Skeletal muscle tissue (tissue), 4 donors: ENCODE data around the gene MGME1. TPM values are rescaled to one million over a fixed set of nuclear protein-coding genes. Genes with fewer than 3 reads are reported as not detected.
A peak's percentile ranks its signal among the peaks of the same experiment; 100 is the strongest.

Source experiments
- H3K27ac ChIP-seq: one replicate; pipeline ENCODE4 v1.7.0; 2013; ENCODE audit warnings: mild to moderate bottlenecking, low read depth, low read length, inconsistent platforms
- H3K27me3 ChIP-seq, 3 donors: one replicate each; pipeline ENCODE4 v1.7.0; 2013; ENCODE audit warnings: low read length in 3 of 3; ENCODE audit not compliant: control insufficient read depth in 3 of 3, insufficient read depth in 3 of 3
- H3K36me3 ChIP-seq, 3 donors: one replicate each; pipeline ENCODE4 v1.7.0; 2013; ENCODE audit warnings: low read length in 3 of 3; ENCODE audit not compliant: control insufficient read depth in 3 of 3, insufficient read depth in 3 of 3
- H3K4me1 ChIP-seq, 3 donors: one replicate each; pipeline ENCODE4 v1.7.0; 2013; ENCODE audit warnings: low read length in 3 of 3, mild to moderate bottlenecking in 3 of 3; ENCODE audit not compliant: control insufficient read depth in 3 of 3, insufficient read depth in 3 of 3
- H3K4me3 ChIP-seq, 3 donors: one replicate each; pipeline ENCODE4 v1.7.0; 2013; ENCODE audit warnings: low read length in 3 of 3
- H3K9ac ChIP-seq, 3 donors: one replicate each; pipeline ENCODE4 v1.7.0; 2013; ENCODE audit warnings: low read length in 3 of 3, mild to moderate bottlenecking in 3 of 3, moderate library complexity in 2 of 3, low read depth in 1 of 3
- H3K9me3 ChIP-seq, 3 donors: one replicate each; pipeline ENCODE4 v1.7.0; 2013; ENCODE audit warnings: low read length in 3 of 3; ENCODE audit not compliant: control insufficient read depth in 3 of 3
- total RNA-seq: library from RNA; depleted of rRNA; stranded (reverse); fragments of >200 nt; gene quantifications from one replicate; pipeline ENCODE4 v1.2.3, GENCODE V29; 2014
- donor health status: Osteomylitis.

MGME1 gene
- total RNA-seq, 1 donor from 2014 or later, result 6.8 TPM

- H3K4me1 ChIP-seq, result no peaks in the 10 kb centered on the region
- H3K9me3 ChIP-seq, result no peaks in the 10 kb centered on the region
- H3K27ac ChIP-seq, result no peak overlapping the region
- H3K36me3 ChIP-seq, result peaks cover 45 to 92% (median 81%) of the 10 kb centered on the region in 3 donors
- H3K9ac ChIP-seq, result no peak overlapping the region
- H3K27me3 ChIP-seq, result no peaks in the 10 kb centered on the region
- H3K4me3 ChIP-seq, result no peak overlapping the region
Observed at GRCh38 chr20:17949899-17950298, 18.9 kb upstream of the MGME1 start.

- no peak overlapping the region for H3K4me3 ChIP-seq
- no peaks in the 10 kb centered on the region for H3K4me1 ChIP-seq
- no peaks in the 10 kb centered on the region for H3K9me3 ChIP-seq
- no peak overlapping the region for H3K27ac ChIP-seq
- H3K27me3 ChIP-seq, result no peaks in the 10 kb centered on the region
- H3K36me3 ChIP-seq, result peaks cover 42 to 92% (median 77%) of the 10 kb centered on the region in 3 donors
- H3K9ac ChIP-seq, result no peak overlapping the region
Observed at GRCh38 chr20:17950670-17951069, 18.1 kb upstream of the MGME1 start.

- H3K27ac ChIP-seq, result no peak overlapping the region
- H3K4me3 ChIP-seq, result no peak overlapping the region
- no peaks in the 10 kb centered on the region for H3K27me3 ChIP-seq
- H3K9me3 ChIP-seq, result no peaks in the 10 kb centered on the region
- no peak overlapping the region for H3K9ac ChIP-seq
- peaks cover 38 to 88% (median 71%) of the 10 kb centered on the region in 3 donors for H3K36me3 ChIP-seq
- peaks cover 0 to 1% (median 0%) of the 10 kb centered on the region in 3 donors for H3K4me1 ChIP-seq
Observed at GRCh38 chr20:17951323-17951722, 17.5 kb upstream of the MGME1 start.

GRCh38 chr20:17952692-17953684 is 15.8 kb upstream of the MGME1 start:
- H3K36me3 ChIP-seq, result peaks cover 31 to 73% (median 58%) of the 10 kb centered on the region in 3 donors
- no peaks in the 10 kb centered on the region for H3K27me3 ChIP-seq
- no peak overlapping the region for H3K27ac ChIP-seq
- no peak overlapping the region for H3K9ac ChIP-seq
- no peak overlapping the region for H3K4me3 ChIP-seq
- H3K4me1 ChIP-seq, result peaks cover 4 to 8% (median 7%) of the 10 kb centered on the region in 3 donors
- H3K9me3 ChIP-seq, result no peaks in the 10 kb centered on the region

- Histone ChIP-seq H3K27me3 (no peaks in the 10 kb centered on the region), H3K9me3 (no peaks in the 10 kb centered on the region), H3K36me3 (peaks cover 27 to 65% (median 48%) of the 10 kb centered on the region in 3 donors), H3K4me3 (no peak overlapping the region), H3K27ac (no peak overlapping the region), H3K9ac (no peak overlapping the region), H3K4me1 (peaks cover 9 to 14% (median 12%) of the 10 kb centered on the region in 3 donors)
Observed at GRCh38 chr20:17953935-17954334, 14.9 kb upstream of the MGME1 start.

- Histone ChIP-seq H3K4me1 (peaks cover 12 to 24% (median 23%) of the 10 kb centered on the region in 3 donors), H3K9me3 (no peaks in the 10 kb centered on the region), H3K4me3 (no peak overlapping the region), H3K9ac (no peak overlapping the region), H3K36me3 (peaks cover 20 to 51% (median 34%) of the 10 kb centered on the region in 3 donors), H3K27ac (no peak overlapping the region), H3K27me3 (no peaks in the 10 kb centered on the region)
Observed at GRCh38 chr20:17955302-17955701, 13.5 kb upstream of the MGME1 start.

GRCh38 chr20:17956099-17956685 is 12.6 kb upstream of the MGME1 start:
- Histone ChIP-seq H3K9me3 (no peaks in the 10 kb centered on the region), H3K9ac (no peak overlapping the region), H3K36me3 (peaks cover 13 to 42% (median 25%) of the 10 kb centered on the region in 3 donors), H3K4me1 (peaks cover 17 to 28% (median 28%) of the 10 kb centered on the region in 3 donors), H3K27me3 (no peaks in the 10 kb centered on the region), H3K27ac (no peak overlapping the region), H3K4me3 (no peak overlapping the region)

GRCh38 chr20:17957505-17958363 is 11.1 kb upstream of the MGME1 start:
- Histone ChIP-seq H3K27ac (peak overlapping the region; percentile 41), H3K9ac (no peak overlapping the region)

GRCh38 chr20:17958373-17959256 is 10.2 kb upstream of the MGME1 start:
- Histone ChIP-seq H3K27me3 (no peaks in the 10 kb centered on the region), H3K27ac (peak overlapping the region; percentile 41), H3K36me3 (peaks cover 3 to 25% (median 11%) of the 10 kb centered on the region in 3 donors), H3K4me3 (no peak overlapping the region), H3K9ac (no peak overlapping the region), H3K9me3 (no peaks in the 10 kb centered on the region), H3K4me1 (peaks cover 35 to 49% (median 42%) of the 10 kb centered on the region in 3 donors)

More at GRCh38 chr20:17957505-17958363, 11.1 kb upstream of the MGME1 start:
- Histone ChIP-seq H3K27me3 (no peaks in the 10 kb centered on the region), H3K4me1 (peaks cover 26 to 40% (median 33%) of the 10 kb centered on the region in 3 donors), H3K36me3 (peaks cover 7 to 31% (median 19%) of the 10 kb centered on the region in 3 donors), H3K4me3 (no peak overlapping the region), H3K9me3 (no peaks in the 10 kb centered on the region)
